HK-2 (cell line): ENCODE data around the gene ADAM33.
A peak's percentile ranks its signal among the peaks of the same experiment; 100 is the strongest.

Experiments
- DNase-seq: peaks from one replicate; pipeline ENCODE4 v3.0.0-alpha.2; 2018; ENCODE audit not compliant: unreplicated experiment

ADAM33 gene

DNA sequence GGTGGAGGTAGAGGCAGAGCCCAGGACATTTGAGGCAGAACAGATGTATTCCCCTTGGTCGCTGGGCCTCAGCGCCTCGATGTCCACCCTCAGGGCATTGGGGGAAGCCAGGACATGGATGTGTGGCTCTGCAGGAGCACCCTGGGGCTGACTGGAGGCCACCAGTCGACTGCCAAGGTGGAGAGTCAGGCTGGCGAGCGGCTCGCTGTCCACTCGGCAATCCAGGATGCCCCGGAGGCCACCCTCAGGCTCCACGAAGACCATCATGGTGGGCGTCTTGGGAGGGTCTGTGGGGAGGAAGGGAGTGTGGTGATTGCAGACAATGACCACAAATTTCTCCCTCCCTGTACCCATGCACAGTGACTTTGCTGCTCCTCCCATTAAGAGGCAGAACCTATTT lies 8.2 kb upstream of the ADAM33 start:
- no peak for DNase-seq

DNA sequence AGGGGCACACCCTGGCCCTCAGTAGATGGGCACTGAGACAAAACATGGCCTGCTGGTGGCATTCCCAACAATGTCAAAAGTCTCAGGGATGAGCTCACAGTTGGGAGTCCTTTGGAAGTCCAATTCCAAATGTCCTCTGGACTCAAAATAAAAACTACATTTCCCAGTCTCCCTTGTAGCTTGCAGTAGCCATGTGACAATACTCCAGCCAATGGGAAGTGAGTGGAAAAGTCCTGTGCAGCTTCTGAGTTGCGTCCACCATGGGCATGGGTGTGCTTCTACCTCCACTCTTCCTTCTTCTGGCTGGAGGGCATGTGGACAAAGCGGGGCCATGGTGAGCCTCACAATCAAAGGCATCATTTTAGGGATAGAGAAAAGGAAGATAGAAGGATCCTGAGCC lies 5.8 kb upstream of the ADAM33 start:
- DNase-seq, result no peak

DNA sequence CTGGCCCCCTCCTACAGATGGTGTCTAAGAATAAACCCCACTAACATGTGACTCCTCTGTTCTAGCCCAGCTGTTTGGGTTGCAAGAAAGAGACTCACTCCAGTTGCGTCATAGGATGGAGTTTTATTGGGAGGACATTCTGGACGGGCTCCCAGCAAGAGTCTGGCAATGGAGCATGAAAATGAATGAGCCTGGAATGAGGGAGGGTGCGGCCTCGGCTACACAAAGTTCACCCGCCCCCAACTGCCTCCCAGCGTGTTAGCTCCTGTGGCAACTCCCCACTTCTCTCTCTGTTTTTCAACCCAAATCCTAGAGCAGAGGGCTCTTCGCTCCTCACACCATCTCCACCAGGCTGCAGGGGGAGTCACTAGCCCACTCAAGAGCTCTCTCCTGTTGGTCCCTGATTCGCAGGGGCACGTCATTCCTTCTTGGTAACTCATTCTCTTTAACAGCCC lies 5.1 kb upstream of the ADAM33 start:
- peak; percentile 38 for DNase-seq

- no peak for DNase-seq
Measured at GRCh38 chr20:3686421-3686820, 4.6 kb upstream of the ADAM33 start.

DNA sequence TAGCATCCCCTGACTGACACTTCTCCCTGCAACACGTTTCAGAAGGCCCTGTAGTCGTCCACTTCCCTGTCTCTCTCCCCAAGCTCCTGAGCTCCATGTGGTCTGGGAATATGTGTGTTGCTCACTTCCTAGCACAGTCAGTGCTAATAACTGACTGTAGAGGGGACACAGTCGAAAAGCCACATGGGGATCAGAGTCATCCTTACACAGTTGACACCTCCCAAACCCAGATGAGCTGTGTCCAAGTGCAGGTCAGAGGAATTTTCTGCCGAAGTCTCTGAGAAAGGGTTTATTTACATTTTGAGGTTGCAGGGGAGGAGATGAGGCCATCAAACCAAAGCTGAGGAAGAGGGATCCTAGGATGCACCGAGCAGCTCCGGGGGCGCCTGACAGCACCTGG lies 3.5 kb upstream of the ADAM33 start:
- no peak for DNase-seq

GRCh38 chr20:3681352-3681930 lies 369 bp downstream of the ADAM33 start:
- no peak for DNase-seq

GRCh38 chr20:3680701-3681351 lies 984 bp downstream of the ADAM33 start:
- no peak for DNase-seq

GRCh38 chr20:3679749-3680700 lies 1.8 kb downstream of the ADAM33 start:
- DNase-seq, result no peak

DNA sequence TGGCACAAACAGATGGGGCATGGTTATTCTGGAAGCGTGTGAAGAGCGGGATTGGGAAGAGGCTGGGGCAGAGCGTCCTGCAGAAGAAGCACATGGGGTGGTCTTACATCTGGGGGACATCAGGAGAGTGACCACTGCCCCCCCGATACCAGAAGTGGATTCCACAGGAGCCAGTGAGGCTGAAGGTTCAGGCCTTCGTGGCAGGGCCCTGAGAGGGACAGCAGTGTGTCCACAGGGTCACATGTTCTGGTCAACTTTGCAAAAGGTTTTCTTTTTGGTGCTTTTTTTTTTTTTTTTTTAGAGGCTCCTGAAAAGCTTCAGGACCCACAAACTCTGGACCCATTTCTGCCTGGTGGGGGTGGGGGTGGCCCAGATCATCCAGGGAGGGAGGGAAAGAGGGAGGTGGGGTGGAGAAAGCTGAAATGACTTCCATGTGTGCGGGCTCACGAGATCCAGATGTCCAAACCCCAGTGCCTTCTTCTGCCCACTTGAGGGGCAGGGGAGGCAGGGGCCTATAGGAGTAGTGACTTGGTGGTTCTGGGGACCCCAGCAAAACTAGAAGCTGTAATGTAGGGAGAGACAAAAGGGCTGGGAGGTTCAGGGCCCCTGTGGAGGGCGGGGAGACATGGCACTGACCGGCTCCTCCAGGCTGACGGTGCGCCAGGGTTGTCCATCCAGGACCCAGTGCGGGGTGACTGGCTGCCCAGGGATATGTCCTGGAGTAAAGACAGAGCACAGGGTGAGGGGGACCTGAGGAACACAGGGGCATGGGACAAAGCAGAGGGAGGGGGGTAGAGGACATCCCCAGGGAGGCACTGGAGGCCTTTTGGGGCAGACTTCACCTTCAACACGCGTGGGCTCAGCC lies 2.7 kb downstream of the ADAM33 start:
- DNase-seq, result no peak

GRCh38 chr20:3678198-3678597 lies 3.6 kb downstream of the ADAM33 start:
- DNase-seq, result no peak

- DNase-seq, result no peak
Measured at GRCh38 chr20:3677733-3678132, 4.1 kb downstream of the ADAM33 start.

- DNase-seq, result no peak
Measured at GRCh38 chr20:3674995-3675900, 6.6 kb downstream of the ADAM33 start.

GRCh38 chr20:3674447-3674846 lies 7.4 kb downstream of the ADAM33 start:
- DNase-seq, result no peak

- DNase-seq, result no peak
Measured at GRCh38 chr20:3673221-3674070, 8.4 kb downstream of the ADAM33 start.

GRCh38 chr20:3672547-3673171 lies 9.2 kb downstream of the ADAM33 start:
- DNase-seq, result no peak

DNA sequence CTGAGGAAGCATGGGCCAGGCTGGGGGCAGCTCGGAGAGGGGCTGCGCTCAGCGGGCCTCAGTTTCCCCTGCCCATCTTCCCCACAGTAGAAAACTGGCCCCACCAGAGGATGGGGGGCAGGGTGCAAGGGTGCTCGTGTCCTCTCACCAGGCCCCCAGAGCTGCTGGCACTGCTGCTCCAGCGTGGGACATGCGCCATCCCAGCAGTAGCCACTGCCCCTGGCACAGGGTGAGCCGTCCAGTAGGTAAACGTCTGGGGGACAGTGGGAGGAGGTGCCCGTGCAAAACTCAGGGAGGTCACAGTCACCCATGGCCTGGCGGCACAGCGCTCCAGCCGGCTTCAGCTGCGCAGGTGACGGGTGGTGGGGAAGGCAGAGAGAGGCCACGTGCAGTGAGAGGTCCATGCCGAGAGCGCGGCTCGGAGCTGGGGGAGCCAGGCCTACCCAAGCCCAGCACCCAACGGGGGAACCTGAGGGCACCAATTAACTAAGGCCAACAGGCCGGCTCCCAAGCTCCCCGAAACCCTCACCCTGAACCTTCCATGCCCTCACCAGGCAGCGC lies 9.7 kb downstream of the ADAM33 start:
- no peak for DNase-seq

DNA sequence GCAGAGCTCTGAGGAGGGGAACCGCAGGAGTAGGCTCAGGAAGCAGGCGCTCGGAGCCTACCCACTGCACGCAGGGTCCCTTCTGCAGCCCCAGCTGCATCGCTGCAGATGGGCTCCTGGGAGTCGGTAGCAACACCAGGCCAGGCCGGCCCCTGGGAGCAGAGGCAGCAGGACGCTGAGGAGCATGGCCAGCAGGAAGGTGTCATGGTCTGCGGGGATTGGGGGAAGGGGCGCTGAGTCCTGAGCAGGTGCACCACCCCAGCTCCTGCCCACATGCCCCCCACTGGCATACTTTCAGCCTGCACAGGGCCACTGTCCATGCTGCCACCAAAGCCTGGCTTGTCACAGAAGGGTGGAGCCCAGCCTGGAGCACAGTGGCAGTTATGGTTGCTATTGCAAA lies 10.9 kb downstream of the ADAM33 start:
- DNase-seq, result no peak

DNA sequence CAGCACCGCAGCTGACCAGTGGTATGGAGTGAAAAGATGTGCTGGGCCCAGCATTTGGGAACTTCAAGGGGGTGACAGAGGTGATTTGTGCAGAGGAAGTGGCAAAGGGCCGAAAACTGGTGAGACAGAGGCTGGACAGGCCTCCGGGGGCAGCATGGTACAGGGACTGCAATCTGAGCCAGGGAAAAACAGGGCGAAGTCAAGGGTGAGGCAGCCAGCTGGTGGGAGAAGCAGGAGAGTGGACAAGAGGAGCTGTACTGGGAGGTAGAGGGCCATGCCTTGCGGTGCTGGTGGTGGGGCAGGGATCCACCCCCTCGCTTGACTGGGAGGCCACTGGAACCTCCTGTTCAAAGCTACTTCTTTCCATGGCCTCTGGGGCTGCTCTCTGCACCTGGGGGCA lies 11.3 kb downstream of the ADAM33 start:
- DNase-seq, result peak; percentile 36
